ENCODE results near the gene SEC31A.
"Not testable (repeated sequence)": the region's sequence is repeated elsewhere in the genome, so short reads cannot be mapped to it uniquely, and the experiment has no call there.

Gene SEC31A

DNA sequence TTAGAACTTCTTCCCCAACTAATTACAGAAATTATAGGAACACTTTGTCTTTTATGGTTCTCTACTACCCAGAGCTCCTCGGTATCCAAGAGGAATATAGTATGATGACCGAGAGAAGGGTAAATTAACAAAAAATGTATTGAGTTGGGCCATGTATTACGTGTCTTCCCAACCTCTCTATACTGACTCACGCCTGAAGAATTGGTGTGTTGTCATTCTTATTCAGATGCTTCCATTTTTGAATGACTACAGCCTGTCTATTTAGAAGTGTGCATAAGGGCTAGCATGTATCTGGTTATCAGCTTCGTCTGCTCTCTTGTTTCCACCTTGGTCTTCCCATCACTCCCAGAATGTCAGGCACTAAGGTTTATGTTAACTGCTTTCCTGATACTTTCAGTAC, 67.9 kb downstream of the SEC31A start:
- no peak for DNase-seq

DNA sequence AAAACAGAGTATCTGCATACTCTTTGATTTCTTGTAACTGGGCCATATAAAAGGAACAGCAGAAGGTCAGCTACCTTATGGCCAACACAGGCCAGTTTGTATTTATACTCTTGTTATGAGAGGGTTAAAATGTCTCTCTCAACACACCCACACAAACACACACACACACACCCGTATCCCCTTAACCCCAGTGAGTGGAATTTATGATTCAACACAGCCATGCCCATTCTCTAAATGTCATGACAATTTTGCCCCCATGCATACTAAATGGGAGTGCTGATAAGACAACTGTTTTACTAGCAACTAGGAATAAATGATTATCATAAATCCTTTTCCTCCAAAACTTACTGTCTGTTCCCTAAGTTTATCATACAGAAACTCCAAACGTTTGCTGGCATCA, 70.3 kb downstream of the SEC31A start:
- no peak for DNase-seq

DNA sequence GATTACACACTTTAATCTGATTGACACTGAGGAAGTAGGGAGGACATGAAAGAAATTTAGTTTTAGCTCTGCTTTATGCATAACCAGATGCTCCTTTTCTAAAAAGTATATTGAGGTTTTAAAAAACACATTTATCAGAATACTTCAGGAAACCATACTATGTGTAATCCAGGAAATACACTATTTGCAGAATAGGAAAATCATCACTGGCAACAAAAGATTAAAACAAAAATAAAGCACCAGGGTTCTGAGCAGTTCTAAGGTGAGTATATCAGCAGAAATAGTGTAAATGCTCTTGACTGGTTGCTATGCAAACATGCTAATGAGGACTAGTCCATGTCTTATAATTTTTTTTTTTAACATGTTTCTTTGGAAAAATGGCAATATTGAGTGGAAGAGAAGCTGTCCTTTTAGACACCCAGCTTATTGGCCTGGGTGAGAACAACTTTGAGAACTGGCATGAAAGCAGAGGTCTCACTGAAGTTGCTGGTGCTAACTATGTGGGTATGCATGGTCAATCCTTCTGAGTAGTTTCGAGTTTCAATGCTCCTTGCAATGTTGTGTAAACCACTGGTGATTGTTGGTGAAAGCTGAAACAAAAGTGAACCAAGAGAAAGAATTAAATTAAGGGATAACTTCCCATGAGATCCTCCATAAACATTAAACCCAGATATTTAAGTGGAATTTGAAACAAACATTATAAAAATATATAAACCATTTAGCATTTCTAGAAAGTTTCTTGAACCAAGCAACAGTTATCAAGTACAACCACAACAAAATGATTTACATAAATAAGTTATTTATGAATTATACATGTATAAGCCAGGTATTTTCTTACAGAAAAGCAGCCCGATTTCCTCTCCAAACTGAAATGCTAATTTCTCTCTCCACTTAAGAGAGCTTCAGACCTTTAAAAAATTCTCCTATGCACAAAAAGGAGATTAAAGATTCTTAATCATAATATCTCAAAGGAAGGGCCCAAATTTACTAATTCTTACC, 72.0 kb downstream of the SEC31A start:
- DNase-seq: no peak

DNA sequence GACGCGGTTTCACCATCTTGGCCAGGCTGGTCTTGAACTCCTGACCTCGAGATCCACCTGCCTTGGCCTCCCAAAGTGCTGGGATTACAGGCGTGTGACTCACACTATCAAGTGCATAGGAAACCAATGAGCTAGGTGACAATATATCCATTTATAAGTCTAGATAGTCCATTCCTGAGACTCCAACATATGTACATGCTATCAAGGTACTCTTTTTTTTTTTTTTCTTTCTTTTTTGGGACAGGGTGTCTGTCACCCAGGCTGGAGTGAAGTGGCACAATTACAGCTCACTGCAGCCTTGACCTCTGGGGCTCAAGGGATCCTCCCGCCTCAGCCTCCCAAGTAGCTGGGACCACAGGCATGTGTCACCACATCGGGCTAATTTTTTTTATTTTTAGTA, 74.1 kb downstream of the SEC31A start:
- DNase-seq: not testable (repeated sequence)

DNA sequence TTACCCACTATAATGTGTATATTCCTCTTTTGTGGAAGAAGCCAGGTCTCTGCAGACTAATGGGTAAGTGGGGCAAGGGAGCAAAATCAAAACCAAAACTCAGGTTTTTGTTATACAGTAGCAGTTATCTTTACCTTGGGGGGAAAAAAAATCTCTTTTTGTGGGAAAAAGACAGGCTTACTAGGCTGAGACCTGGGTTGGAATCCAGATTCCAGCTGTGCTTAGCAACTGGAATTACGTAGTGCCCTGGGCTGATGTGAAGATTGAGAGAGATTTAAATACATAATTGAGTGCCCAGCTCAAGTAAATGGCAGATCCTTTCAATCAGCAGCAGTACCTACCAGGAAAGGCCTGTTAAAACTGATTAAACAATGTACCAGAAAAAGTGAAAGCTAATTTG, 76.9 kb downstream of the SEC31A start:
- DNase-seq: no peak

DNA sequence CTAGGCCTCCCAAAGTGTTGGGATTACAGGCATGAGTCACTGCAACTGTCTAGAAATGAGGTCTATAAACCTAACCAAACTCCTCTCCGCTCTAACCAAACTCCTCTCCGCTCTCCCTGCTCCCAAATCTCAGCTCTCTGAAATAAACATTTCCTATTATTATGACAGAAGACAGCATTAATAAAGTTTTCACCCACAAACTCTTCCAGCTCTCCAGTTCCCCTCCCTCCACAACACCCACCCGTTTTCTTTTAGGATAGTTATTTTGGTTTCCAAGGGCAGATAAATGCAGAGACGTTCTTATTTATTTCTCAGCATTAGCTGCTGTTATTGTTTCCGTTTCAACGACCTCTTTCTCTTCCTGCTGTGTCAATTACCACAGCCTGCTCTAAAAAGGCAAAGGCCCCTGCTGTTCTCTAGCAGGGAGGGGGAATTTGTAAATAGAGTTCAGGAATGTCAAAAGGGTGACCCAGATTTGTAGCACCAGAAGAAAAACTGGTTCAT, 79.1 kb downstream of the SEC31A start:
- no peak for DNase-seq

DNA sequence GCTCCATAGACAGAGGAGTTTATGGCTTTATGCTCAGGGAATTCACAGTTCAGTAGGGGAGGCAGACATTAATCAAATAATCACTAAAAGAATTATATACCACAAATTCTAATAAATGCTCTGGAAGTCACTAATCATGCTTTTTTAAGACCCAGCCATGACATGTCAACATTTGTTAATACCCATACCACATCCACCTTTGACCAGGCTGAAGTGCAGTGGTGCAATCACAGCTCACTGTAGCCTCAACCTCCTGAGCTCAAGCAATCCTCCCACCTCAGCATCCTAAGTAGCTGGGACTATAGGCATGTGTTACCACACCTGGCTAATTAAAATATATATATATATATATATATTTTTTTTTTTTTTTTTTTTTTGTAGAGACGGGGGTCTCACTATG, 79.6 kb downstream of the SEC31A start:
- DNase-seq: no peak

DNA sequence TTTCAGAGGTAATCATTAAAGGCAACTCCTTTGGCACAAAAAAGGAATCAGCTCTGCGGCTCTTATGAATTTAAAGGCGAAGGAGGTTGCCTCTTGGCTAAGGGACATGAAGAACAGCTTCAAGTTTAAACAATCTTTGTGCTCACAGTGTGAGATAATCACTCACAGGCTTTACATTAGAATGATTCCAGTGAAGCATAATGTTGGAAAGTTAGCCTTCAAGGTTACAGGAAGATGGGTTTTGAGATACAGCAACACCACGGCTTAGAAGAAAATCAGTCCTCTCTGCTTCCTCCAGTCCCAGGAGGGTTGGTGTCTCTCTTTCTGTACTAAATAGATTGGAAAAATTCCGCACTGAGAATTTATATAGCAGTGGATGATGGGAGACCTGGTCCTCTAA, 80.8 kb downstream of the SEC31A start:
- DNase-seq: no peak

DNA sequence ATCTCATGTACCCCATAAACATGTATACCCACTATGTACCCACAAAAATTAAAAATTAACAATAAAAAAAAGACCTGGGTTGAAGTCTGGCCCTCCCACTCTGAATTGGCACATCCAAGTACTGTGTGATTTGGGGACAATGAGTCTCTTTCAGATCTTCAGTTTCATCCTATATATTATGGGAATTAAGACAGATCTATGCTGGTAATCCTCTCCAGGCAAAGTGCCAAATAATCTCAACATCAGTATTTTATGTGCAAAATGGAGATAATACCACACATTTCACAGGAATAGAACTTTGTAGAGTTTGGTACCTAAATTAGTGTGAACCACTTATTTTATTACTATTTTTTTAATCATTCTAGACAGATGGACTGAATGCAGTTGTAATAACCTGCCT, 81.3 kb downstream of the SEC31A start:
- peak in 1 of 2 experiments; percentile 7 for DNase-seq

DNA sequence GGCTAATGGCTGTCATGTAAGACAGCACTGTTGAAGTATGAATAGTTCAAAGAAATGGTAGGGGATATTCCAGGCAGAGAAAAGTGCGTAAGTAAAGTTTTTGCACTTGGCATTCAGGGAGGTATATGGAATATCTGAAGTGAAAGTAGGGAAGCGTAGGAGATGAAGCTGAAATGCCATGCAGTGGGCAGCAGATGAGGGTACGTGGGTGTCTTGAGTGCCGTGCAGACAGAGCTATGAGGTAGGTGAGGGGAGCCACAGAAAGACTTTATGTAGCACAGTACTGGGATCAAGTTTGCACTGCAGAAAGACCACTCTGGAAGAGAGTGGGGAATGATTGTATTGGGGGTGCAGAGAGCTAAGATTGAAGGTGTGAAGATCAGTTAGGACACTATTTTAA, 87.2 kb downstream of the SEC31A start:
- no peak for DNase-seq

DNA sequence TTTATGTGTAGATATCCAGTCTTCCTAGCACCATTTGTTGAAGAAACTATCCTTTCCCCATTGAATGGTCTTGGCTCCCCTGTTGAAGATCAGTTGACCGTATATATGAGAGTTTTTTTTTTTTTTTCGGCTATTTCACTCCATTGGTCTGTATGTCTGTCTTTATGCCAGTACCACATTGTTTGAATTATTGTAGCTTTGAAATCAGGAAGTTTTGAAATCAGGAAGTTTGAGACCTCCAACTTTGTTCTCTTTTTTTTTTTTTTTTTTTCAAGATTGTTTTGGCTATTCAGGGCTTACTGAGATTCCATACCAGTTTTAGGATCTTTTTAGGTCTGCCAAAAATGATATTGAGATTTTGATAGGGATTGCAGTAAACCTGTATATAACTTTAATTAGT, 88.0 kb downstream of the SEC31A start:
- no peak for DNase-seq

DNA sequence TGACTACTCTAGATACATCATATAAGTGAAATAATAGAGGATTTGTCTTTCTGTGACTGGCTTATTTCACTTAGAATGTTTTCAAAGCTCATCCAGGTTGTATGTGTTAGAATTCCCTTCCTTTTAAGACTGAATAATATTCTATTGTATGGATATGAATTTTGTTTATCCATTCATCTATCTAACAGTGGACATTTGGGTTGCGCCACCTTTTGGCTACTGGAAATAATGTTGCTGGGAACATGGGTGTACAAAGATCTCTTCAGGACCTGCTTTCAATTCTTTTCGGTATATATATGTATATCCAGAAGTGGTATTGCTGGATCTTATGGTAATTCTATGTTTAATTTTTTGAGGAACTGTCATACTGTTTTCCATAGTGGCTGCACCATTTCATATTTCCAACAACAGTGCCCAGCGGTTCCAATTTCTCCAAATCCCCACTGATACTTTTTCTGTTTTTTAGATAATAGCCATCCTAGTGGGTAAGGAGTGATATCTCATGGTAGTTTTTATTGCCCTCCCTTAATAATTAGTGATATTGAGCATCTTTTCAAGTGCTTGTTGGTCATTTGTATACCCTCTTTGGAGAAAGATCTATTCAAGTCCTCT, 88.9 kb downstream of the SEC31A start:
- DNase-seq: peak in 1 of 2 experiments; percentile 35

DNA sequence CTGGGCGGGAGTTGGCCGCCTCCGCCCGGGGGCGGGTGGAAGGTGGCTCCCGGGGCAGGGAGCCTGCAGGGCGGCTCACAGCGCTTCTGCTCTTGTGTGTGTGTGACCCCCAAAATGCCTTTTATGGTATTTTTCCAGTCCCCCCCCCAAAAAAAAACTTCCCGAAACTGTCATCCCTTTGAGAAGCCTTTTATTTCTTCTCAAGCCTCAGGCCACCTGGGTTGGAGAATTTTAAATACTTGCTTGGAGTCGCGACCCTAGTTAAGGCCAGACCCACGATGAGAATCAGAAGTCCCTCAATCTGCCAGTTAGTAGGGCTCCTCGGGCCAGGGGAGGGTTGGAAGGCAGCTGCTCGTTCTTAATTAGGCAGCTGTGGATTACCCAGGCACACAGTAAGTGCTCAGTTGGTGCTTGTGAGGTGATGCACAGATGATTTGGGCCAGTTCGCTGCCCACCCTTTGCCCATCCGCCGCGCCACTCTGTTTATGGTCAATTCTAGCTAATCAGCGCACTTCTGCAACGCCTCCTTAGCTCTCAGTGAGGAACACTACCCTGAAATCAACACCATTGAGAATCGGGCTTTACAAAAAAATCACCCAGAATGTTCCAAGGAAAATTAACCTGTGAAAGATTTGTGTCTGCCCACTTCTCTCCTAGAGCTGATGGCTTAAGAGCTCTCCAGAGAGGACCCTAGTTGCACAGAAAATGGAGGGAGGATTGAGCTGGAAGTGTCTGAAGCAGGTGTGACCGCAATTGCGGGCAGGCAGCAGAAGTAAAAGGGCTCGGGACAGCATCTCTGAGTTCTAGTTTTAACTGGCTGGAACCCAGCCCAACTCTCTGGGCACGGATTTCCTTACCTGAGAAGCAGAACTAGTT, 91.7 kb downstream of the SEC31A start:
- DNase-seq: peak in 1 of 2 experiments; percentile 38

DNA sequence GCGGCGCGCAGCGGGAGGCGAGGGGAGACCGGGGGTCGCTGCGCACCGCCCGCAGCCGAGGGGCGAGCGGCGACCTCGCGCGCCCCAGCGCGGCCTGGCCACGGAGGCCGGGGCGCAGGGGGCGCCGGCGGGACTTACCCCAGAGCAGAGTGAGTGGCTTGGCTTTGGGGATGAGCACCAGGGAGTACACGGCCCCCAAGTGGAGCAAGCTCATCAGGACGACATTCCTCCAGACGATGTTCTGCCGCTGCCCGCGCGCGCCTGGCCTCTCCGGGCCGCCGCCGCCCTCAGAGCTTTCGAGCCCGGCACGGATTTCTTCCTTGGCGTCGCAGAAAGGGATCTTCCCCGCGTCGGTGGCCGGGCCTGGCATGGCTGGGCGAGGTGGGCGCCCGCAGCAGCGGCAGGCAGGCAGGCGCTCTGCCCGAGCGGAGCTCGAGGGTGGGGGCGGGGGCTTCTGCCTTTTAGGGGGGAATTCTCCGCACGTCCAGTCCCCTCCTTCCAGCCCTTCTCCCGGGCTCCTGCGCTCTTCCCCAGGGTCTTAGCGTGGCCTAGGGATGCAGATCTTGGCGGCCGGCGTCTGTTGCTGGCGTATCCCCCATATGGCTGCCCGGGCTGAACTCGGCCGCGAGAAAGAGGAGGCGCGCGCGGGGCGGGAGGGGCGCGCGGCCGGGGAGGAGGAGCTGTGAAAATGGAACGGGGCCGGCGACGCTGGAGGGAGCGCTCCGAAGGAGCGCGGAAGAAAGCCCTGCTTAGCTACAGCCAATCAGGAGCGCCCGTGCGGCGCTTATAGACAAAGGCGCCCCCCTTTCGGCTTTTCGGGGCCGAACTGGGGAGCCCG, 92.6 kb downstream of the SEC31A start, which contains the start of gene SCD5:
Gene SCD5, minus strand, starts transcription at position 629 of the 838 bp plus-strand sequence. Its CDS starts 259 bp downstream, at position 370.
- DNase-seq: peak; percentile 60 to 86

DNA sequence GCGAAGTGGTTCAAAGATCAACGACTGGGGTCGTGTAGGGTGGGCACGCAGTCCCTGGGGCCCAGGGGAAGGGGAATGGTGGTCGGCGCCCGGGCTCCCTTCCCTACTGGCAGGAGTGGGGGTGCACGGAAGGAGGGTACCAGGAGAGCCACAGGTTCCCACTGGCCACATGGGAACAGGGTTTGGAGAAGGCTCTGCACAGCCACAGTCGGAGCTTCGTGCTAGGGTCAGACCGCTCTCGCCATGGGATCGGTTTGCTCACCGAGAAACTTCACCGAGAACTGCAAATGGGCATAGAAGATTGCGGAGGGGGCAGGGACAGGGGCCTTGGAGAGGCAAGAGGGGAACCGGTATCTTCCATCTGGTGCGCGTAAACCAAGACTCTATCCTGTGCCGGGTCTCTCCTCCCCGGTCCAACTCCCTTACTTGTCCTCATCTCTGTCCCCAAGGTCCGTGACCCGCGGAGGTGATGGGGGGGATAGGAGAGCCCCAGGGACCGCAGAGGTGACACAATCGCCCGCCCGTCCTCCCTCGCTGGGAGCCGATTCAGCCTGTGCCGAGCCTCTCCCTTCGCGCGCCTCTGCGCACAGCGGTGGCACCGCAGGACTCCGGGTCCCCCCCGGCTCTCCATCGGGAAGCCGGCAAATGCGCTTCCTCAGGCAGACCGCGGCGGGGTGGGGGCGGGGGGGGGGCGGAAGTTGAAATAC, 93.4 kb downstream of the SEC31A start:
- peak in 1 of 2 experiments; percentile 22 for DNase-seq

DNA sequence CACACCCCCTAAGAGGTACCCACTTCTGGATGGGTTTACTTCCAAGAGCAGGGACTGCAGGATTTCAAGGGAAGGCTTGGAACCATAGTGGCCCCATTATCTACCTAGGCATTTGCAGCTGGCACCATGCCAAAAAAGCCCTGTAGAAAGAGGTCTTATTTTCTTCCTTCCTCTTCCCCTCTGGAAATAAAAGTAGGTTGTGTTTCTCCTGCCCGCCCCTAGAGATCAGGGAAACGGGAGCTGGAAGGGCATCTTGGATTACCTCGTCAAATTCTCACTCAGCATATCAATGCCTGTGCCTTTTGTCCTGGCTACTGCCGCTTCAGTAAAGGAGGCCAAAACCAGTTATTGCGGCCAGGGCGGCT, 93.9 kb downstream of the SEC31A start:
- peak in 1 of 2 experiments; percentile 19 for DNase-seq

DNA sequence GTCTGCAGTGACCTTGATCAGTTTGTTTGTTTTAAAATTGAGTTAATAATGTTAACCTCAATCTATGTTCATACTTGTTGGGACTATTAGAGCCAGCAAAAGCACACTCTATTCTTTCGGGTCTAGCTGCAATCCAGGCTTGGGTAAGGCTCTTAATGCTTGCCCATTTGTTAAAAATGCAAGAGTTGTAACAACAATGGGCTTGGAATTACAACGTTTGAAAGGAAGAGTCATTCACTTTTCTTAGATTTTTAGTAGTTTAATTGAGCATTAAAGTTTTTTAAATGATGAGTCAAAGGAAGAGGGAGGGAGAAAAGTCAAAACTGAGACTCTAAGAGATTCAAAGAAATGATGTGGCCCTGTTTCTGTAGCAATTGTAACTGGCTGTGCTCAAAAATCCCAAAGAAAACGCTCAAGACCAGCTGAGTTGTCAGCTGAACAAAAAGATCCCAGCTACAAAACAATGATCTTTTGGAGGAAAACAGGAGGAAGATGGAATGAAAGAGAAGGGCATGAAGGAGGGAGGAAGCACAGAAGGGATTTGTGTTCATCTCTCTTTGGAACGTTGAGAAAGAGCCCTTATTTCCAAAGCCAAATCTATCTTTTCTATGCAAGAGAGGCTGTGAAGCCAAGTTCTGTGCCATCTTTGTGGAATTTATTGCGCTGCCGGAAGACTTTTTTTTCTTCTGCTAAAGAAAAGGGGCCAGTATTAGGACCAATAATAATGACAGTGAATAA, 97.9 kb downstream of the SEC31A start:
- no peak for DNase-seq

DNA sequence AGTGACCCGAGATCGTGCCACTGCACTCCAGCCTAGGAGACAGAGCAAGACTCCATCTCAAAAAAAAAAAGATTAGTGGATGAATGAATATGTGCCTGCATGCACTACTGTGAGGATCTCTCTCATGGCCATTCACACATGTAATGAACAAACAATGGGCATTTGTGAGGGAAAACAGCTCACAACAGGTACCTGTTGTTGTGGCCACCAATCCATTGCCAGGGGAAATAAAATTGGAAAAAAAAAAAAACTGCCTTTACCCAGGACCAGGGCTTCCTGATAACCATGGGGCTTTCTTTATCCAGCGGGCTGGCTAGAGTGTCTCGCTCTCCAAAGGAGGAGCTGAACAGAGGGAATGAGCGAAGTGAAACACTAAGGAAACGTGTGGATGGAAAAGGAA, 99.8 kb downstream of the SEC31A start:
- no peak for DNase-seq

DNA sequence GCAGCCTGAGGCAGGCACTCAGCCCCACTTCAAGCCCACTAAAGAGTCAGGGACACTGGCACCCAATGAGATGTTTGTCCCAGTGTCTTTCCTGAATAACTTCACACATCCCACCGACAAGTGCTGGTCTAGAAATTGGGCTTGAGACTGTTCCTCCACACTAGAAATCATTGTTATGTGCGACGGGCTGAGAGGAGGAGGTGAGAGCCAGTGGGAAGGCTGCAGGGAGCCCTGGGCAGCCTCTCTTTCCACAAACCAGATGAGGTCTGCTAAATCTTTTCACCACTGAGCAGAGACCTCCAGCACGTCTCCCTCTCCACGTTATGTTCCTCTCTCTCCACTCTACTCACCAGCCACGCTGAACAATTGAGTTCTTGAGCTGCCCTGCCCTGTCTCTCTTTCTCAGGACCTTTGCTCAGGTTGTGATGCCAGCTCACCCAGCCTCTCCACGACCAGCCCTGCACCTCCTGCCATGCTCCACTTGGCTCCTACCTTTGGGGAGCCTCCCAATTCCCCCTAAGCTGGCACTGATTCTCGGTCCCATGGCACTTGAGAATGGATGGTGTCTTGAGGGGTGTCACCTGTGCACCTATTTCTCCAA, 100.8 kb downstream of the SEC31A start:
- DNase-seq: no peak
